Hematopoietic multipotent progenitor cell (in vitro differentiated cells): Measurements from ENCODE around the gene IER3. TPM values are rescaled to one million over a fixed set of nuclear protein-coding genes. Genes with fewer than 3 reads are reported as not detected.
A peak's percentile ranks its signal among the peaks of the same experiment; 100 is the strongest.

Experiments used
- DNase-seq, 3 donors: peaks; one replicate each; pipeline ENCODE4 v3.0.0-alpha.2; 2011 to 2015; ENCODE audit warnings: low read depth in 2 of 3, low spot score in 2 of 3
- small RNA-seq: library from RNA; depleted of rRNA; stranded (forward); fragments of <200 nt; gene quantifications from one replicate; pipeline ENCODE3, GENCODE V24; 2012
- total RNA-seq: library from RNA; depleted of rRNA; stranded (reverse); fragments of >200 nt; gene quantifications from one replicate; pipeline ENCODE4 v1.2.3, GENCODE V29; 2012

IER3 gene
- total RNA-seq, 1 donor, result 4.3 TPM

GRCh38 chr6:30711758-30712380, 32.5 kb downstream of the IER3 start:
- peak in 1 of 3 donors; percentile 36 for DNase-seq

GRCh38 chr6:30709101-30709868, 35.1 kb downstream of the IER3 start:
- DNase-seq, result no peak

GRCh38 chr6:30707281-30707850, 37.0 kb downstream of the IER3 start:
- DNase-seq, result no peak

- DNase-seq, result no peak
These were observed 38.7 kb downstream of the IER3 start for GRCh38 chr6:30705620-30706019.

- DNase-seq, result no peak
These were observed 40.5 kb downstream of the IER3 start for GRCh38 chr6:30703821-30704220.

GRCh38 chr6:30703011-30703410, 41.3 kb downstream of the IER3 start:
- no peak for DNase-seq

GRCh38 chr6:30700340-30700739, 44.0 kb downstream of the IER3 start:
- DNase-seq, result no peak

- DNase-seq, result no peak
These were observed 47.9 kb downstream of the IER3 start for GRCh38 chr6:30696432-30696831.

Small RNA genes within 50 kb of the gene (small RNA-seq; reads per million reads assigned to genes)
- gene RF00019 (not detected), gene RN7SL353P (not detected)

Other genes starting within 250 kb of the IER3 start
- 46.6 TPM for gene GNL1, start 188.1 kb downstream of the IER3 start, total RNA-seq
- 14.5 TPM for gene PRR3, start 187.3 kb downstream of the IER3 start, total RNA-seq
- gene ABCF1, start 173.1 kb downstream of the IER3 start, total RNA-seq, result 40.7 TPM
- 71.9 TPM for gene PPP1R10, start 127.3 kb downstream of the IER3 start, total RNA-seq
- gene MRPS18B, start 126.7 kb downstream of the IER3 start, total RNA-seq, result 81.1 TPM
- gene ATAT1, start 117.7 kb downstream of the IER3 start, total RNA-seq, result 11.0 TPM
- 12.9 TPM for gene C6orf136, start 97.4 kb downstream of the IER3 start, total RNA-seq
- gene DHX16, start 71.5 kb downstream of the IER3 start, total RNA-seq, result 42.3 TPM
- 53.3 TPM for gene PPP1R18, start 57.9 kb downstream of the IER3 start, total RNA-seq
- gene NRM, start 53.6 kb downstream of the IER3 start, total RNA-seq, result 9.4 TPM
- gene MDC1, start 27.3 kb downstream of the IER3 start, total RNA-seq, result 14.0 TPM
- 446 TPM for gene TUBB, start 24.2 kb downstream of the IER3 start, total RNA-seq
- 50.6 TPM for gene FLOT1, start 1.9 kb downstream of the IER3 start, total RNA-seq
- 3.0 TPM for gene DDR1, start 140.0 kb upstream of the IER3 start, total RNA-seq
- gene GTF2H4, start 163.7 kb upstream of the IER3 start, total RNA-seq, result 19.1 TPM
- gene VARS2, start 169.7 kb upstream of the IER3 start, total RNA-seq, result 15.9 TPM
- not detected for gene SFTA2, start 187.6 kb upstream of the IER3 start, total RNA-seq
- gene MUCL3, start 196.4 kb upstream of the IER3 start, total RNA-seq, result not detected
- gene MUC21, start 239.2 kb upstream of the IER3 start, total RNA-seq, result under 0.01 TPM